Activated CD4-positive, CD25-positive, alpha-beta regulatory T cell treated with anti-CD3 and anti-CD28 coated beads, Interleukin-2, amount 50 U/mL, for 16 hours (primary cell): ENCODE measurements around the gene PRKAR1B.

Source experiments
- DNase-seq: peaks from one replicate; pipeline ENCODE4 v3.0.0-alpha.2; 2020; ENCODE audit warnings: low read depth, low spot score

The PRKAR1B gene

DNA sequence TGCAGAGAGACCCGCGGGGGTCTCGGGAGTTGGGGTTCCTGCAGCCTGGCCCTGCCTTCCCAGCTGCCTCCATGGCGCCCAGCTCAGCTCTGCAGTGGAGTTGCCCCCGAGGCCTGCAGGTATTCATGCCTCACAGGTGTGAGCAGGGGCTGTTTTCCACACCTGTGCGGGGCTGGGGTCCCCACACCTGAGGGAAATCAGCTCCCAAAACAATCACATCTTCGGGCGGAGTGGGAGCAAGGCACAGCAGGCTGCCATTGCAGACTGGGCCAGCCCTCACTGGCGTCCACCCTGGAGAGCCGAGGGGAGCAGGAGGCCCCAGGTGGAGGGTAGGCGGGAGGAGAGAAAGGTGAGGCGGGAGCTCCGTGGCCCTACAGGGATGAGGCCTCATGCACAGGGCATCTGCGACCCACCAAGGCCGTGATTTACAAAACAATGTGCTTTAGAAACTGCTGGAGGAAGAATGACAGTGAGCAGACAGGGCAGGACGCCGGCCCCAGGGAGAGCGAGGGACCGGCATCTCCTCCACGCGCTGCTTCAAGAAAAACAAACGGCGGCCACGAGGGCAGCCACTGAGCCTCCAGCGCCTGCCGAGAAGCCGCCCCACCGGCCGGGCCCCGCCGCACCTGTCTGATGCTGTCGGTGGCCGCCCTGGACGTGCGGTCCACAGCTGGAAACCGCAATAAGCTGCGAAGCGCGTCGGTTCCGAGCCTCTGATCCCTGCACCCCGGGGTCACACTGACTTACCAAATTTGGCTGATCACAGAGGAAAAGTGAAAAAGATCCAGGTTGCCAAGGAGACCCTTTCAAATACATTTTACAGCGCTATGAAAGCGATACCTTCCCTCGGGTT is 154.4 kb downstream of the PRKAR1B start:
- DNase-seq, result no peak

DNA sequence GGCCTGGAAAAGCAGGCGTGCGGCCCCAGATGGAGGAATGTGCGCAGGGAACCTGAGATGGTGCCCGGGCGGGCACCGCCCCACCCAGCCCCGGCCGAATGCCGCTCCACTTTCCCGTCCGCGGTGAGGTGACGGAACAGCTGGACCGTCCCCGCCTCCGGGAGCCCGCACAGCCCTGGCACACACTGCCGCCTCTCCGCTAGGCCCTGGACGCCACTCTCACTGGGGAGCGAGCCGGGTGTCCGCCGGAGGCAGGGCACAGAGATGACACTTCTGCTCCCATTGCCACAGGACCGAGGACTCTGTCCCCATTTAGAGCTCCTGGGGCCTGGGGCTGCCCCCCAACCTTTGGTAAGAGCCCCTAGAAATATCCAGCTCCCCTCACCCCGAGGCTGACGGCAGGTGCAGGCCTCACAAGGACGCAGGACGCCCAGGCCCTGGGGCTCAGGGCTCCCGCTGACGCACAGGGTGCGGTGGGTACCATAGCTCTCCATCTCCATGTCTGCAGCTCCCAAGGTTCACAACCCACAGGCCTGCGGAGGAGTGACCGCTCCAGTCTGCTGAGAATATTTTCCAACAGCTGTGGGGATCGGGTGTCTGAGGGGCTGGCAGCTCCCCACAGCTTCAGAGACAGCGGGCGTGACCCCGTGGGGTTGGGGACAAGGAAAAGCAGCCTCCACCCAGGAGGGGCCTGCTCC is 155.2 kb downstream of the PRKAR1B start:
- DNase-seq, result no peak

DNA sequence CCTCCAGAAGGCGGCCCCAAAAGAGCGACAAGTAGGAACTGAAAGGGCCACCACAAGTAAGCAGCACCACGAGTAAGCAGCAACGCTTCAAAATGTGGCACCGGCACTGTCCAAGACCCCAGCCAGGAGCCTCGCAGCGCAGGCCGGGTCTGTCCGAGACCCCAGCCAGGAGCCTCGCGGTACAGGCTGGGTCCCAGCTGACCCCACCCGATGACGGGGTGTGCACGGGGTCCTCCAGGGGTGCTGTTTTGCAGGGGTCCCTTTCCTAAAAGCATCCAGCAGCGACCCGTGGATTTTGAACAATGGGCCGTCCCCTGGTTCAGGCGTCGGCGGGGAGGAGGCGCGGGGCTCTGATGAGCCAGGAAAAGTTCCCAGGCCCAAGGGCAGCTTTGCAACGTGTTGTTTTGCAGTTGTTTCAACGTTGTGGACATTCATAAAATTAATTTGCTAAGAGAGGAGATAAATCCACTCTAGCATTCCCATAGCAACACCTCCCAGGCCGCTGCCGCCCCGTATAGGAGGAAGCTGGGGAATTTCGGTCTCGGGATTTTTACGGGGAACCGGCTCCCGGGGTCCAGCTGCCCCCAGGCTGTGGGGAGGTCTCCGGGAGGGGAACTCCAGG is 155.9 kb downstream of the PRKAR1B start:
- DNase-seq, result no peak

DNA sequence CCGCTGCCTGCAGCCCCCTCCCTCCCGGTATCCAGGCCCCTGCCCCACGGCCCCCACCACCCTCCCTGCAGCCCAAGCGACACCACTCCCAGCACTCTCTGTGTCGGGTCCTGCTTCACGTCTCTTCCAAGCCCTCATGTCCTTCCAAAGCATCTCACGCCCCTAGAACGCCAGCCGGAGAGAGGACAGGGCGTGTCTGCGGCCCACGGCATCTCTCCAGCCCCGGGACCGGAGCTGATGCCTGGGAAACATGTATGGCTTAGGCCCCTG is 156.3 kb downstream of the PRKAR1B start:
- no peak for DNase-seq

DNA sequence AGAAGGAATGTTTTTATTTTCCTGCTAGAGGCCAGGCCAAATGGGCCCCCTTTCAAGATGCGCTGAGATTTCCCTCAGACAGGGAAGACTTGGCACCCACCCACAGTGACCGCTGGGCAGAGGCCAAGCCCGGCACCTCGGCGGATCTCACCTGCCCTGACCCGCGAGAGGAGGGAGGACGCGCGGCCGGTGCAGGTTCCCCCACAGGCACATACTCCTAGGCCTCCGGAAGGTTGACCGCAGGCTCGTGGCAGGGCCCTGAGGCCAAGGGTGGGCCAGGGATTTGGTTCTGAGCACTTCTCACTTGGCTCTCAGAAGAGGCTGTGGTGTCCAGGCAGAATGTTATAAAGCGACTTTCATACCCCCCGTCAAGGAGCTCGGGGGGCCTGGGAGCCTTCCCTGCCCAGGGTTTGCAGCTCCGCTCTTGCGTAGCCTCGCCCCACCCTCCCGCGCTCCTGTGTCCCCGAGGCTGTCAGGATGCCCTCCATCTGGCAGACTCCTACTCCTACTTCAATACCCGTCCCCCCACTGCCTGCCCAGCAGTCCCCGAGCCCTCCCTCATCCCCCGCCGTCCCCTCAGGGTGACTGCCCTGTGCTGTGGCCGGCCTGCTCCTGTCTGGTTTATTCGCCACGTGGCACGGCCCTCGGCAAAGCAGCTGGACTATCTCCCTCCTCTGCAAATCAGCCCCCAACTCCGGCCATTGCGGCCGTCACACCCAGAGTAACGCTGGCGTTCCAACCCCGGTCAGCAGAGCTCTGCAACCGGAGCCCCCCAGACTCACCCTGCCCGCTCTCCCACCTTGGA is 156.9 kb downstream of the PRKAR1B start:
- no peak for DNase-seq

DNA sequence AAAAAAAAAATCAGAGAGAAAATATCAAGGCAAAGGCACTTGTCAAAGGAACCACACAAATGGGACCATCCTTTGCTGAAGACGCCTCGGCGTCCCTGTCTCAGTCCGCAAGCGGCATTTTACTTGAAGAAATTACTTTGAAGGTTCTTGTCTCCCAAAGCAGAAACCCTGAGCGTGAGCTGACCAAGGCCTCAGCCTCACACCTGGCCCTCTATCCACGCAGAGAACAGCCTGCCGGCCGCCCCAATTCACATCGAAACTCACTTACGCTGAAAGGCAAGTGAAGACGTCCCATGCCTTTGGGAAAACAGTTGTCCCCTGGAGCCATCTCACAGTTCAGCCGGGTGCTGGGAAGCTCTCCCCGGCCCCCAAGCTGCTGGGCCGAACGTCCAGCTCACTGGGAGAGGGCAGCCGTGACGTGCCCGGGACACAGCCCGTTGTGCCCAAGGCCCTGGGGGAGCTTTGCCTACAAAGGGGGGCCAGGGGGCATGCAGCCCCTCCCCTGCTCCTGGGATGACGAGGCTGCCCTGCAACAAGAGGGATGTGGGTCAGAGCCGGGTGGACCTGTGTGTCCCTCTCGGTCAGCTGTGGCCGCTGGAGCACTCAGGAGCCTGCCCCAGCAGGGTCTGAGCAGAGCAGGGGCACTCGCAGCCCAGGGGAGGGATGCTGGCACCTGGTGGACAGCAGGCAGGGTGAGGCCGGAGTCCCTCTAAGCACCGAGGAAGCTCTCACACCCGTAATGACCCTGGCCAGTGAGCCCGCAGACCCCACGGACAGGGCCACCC is 157.8 kb downstream of the PRKAR1B start:
- no peak for DNase-seq

DNA sequence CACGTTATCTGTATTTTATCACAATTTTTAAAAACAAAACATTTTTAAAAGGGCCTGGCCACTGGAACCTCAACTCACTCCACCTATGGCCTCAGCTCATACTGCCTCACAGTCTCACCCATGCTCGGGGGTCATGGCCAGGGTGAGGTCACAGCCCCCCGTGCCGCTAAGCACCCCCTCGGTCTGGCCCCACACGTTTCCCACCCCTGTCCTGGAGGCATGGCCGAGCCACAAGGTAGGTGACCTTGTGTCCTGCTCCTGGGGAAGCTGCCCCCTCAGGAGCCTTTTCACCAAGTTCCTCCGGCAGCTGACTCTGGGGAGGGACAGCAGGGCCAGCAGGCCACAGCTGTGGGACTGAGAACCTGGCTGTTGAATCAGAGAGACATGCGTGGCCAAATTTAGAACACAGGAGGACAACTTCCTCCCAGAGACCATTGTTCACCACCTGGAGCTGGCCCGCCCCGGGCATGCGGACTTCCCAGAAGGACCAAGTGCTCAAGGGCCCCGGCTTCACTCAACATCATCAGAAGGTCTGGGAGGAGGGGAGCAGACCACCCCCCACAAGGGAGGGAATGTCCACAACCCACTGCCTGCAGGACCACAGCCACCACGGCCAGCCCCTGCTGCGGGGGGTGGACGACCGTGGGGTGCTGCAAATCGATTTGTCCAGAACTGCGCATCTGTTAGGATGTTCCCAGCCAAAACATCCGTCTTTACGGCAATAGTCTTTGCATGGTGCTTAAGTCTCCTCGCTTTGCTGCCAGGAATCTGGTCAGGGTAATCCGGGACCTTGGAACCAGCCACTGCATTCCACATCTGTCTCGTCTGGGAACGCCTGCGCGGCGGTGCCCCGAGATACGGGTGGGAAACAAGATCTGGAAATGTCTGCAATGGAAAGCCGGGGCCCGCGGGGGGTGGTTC is 158.8 kb downstream of the PRKAR1B start:
- DNase-seq, result no peak

DNA sequence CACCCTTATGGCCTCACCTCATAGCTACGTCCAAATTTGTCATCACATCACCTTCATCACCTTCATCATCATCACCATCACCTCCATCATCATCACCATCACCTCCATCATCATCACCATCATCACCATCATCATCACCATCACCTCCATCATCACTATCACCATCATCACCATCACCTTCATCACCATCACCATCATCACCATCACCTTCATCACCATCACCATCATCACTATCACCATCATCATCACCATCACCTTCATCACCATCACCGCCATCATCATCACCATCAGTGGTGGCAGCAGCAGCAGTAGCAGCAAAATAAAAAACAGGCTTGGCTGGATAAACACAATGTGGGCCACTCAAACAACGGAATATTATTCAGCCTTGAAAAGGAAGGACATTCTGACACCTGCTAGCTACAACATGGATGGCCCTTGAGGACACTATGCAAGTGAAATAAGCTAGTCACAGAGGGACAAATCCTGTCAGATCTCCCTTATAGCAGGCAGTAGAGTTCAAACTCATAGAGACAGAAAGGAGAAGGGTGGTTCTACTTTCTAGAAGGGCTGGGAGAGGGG is 159.7 kb downstream of the PRKAR1B start:
- DNase-seq, result no peak

DNA sequence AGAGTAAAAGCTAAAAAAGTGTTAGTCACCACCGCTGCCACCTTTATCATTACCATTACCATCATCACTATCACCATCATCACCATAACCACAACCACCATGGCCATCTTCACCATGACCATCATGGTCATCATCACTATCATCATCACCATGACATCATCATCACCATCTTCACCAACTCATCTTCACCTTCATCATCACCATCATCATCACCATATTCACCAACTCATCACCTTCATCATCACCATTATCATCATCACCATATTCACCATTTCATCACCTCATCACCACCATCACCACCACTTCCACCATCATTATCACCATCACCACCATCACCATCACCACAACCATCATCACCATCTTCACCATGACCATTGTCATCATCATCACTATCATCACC is 161.0 kb downstream of the PRKAR1B start:
- no peak for DNase-seq

DNA sequence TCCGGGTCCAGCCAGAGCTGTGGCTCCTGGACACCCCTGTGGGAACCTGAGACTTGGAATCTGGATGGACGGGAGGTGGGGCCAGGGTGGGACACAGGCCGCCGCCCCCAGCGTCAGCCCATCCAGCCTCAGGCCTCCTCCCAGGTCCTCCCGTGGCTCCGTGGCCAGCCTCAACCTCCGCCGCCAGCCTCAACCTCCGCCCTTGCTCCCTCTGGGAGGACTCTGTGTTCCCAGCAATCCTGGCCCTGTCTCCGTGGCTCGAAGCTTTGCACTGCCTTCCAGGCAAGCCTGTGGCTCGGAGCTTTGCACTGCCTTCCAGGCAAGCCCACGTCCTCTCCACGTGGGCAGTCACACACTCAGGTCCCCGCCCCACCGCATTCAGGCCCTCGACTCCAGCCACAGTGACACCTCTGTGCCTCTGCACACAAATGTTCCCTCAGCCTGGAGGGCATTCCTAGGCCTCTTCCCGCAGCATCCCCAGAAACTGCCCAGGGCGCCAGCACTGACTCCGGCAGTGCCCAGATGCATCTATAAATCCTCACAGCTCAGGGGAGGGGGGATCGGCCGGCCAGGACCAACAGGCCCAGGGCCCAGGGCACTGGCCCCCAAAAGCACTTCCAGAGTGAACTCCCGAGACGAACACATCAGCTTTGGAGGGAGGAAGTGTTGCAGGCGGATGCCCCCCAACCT is 162.8 kb downstream of the PRKAR1B start:
- no peak for DNase-seq

DNA sequence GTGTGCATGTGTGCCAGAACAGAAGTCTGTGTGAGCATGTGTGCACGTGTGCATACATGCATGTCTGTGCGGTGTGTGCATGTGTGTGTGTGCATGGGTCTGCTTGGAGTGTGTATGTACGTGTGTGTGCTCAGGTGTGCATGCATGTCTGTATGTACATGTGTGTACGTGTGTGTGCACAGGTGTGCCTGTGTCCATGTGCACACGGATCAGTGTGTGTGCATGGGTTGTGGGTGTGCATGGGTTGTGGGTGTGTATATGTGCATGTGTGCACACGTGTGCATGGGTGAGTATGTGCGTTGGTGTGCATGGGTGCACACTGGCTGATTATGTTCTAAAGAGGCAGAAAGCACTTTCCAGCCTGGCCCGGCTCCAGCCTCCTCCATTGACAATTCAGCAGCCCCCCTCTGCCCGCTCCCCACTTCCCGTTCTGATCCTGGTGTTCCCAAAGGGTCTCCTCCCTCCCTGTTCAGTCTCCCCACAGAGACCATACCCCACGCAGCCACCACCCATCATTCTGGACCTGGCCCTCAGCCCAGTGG is 163.4 kb downstream of the PRKAR1B start:
- no peak for DNase-seq

DNA sequence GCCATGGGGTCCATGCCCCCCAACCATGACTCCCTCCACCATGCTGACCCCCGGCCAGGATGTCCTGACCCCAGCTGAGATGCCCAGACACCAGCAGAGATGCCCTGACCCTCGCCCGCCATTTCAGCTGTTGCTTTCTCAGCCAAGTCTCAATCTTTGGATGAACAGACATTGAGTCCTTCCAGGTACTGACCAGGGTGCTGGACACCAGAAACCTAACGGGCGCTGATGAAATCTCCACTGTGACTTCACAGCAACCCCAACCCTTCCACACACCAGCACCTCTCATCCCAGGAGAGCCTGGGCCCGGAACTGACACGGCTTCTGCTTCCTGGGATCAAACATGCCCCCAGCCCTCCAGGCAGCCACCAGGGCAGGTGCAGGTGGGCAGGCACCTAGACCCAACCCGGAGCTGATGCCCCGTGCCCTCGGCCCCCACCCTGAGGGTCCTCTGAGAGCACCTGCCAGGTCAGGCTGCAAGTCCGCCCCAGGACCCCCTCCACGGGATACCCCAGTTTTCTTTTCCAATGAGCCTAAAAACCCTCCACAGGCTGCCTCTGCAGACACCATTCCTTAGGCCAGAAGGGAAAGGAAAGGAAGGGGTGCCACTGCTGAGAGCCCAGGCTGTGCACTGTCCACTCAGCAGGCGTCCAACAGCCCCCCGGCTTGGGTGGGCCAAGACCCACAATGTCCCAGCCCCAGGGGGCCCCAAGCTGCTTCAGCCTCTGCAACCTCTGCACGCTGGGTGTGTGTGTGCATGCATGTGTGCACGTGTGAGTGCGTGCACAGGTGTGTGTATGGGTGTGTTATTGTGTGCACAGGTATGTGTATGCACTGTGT is 164.1 kb downstream of the PRKAR1B start:
- no peak for DNase-seq

DNA sequence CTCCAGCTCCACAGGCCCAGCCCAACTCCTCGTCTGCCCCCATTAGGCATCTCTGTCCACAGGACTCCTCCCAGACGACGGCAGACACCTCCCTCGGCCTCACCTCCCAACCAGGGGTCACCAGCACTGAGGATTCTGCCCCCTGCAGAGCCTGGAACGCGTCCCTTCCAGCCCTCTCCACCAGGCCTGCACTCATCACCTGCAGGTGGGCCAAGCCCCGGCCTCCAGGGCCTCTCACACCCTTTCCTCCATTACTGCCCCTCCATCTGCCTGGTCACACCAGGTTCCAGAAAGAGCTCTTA is 164.8 kb downstream of the PRKAR1B start:
- no peak for DNase-seq

DNA sequence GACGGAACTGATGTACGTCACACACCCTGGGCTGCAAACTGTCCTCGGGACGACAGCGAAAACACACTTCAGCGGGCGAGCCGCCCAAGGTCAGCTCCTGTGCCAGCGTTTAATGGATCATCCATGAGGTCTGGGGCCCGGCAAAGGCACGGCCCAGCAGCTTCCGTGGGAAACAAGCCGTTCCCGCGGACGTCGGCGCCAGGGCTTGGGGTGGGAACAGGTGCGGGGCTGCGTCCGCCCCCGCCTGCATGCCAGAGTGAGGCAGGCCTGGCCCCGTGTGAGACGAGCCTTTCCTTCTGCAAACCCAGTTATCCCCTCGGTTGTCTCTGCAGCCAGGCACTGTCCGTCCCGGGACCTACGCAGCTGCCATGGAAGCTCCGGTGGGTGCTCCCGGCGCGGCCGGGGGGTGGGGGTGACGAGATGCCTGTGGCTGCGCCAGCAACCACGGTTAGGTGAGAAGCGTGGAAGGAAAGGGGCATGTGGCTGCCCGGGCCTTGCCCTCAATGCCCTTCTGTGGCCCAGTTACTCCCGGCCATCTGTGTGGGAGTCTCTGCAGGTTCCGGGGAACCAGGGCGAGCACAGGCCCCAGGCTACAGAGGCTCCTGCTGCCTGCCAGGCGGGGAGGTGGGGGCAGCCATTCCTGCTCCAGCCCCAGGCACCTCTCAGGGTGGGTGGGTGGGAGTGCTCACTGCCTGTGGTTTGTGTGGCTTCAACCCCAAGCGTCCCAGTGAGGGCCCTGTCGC is 165.3 kb downstream of the PRKAR1B start:
- no peak for DNase-seq

DNA sequence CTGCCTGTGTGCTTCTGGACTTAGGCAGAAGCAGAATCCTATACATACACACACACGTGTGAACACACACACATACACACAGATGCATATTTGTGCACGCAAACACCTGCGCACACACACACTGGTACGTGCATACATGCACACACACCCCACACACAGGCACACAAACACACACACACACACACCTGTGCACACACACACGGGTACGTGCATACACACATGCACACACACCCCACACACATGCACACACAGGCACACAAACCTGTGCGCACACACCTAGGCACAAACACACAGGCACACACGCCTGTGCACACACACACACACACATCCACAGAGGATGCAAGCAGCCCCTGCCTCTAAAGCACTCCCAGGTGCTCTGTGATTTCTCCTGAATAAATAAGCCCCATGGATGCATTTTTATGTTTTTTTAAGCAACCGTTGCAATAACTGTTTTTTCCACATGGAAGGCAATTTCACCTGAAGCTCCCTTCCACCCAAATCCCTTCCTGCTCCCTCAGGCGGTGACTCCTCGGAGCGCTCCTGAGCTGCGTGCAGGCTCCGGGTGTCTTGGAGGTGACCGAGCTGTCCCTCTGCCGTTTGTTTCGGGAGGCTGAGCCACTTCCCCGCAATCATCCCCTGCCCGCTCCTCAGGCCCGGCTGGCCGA is 166.0 kb downstream of the PRKAR1B start:
- no peak for DNase-seq

DNA sequence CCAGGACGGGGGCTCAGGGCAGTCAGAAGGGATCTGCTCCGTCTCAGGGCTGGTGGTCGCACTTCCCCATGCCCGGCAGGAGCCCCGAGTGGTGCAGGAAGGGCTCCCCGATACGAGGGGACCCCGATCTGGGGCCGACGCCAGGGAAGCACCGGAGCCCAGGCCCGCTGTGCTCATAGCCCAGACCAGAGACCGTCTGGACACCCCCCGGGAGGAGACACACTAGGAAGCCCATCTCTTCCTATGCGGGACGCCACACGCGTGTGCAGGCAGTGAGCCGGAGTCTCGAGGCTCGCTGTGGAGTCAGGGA is 167.7 kb downstream of the PRKAR1B start:
- no peak for DNase-seq

DNA sequence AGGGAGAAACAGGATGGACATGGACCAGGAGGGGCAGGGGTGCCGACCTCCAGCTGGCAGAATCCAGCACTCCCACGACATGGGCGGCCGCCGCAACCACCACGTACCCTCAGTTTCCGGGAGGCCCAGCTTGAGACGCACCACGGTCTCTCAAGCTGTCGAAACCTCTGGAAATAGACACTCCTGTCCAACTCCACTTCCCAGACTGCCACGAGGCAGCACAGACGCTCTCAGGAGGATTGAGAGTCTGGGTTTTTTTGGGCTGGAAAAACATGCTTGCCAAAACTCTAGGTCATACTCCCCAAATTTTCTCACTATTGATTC is 169.6 kb downstream of the PRKAR1B start:
- DNase-seq, result no peak
